ENCODE data around the gene PRLR.

DNA sequence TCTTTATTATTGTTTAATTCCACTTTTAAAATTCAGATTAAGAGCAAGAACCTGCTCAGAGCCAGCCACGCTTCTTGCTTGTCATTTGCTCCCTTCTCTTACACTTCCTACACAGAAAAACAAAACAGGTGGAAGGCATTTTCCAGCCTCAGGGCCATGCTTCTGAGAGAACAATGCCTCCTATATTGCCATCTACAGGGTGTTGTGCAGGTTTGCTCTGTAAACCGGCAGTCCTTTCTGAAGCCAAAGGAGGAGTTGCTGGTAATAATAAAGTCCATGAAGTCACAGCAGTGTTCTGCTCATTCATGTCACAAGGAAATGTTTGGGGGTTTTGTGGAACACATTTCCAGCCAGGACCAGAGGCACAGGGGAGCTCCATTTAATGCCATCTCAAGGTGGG, 16.1 kb upstream of the PRLR start:
- TF ChIP-seq POLR2A (IDR thresholded peaks at IDR 0.05): no peak
- TF ChIP-seq, protein P1, sequence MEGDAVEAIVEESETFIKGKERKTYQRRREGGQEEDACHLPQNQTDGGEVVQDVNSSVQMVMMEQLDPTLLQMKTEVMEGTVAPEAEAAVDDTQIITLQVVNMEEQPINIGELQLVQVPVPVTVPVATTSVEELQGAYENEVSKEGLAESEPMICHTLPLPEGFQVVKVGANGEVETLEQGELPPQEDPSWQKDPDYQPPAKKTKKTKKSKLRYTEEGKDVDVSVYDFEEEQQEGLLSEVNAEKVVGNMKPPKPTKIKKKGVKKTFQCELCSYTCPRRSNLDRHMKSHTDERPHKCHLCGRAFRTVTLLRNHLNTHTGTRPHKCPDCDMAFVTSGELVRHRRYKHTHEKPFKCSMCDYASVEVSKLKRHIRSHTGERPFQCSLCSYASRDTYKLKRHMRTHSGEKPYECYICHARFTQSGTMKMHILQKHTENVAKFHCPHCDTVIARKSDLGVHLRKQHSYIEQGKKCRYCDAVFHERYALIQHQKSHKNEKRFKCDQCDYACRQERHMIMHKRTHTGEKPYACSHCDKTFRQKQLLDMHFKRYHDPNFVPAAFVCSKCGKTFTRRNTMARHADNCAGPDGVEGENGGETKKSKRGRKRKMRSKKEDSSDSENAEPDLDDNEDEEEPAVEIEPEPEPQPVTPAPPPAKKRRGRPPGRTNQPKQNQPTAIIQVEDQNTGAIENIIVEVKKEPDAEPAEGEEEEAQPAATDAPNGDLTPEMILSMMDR (IDR thresholded peaks at IDR 0.05 in 4 of 5, conservative IDR thresholded peaks at IDR 0.05 in 1 of 5): no peak

Measured in gastrocnemius medialis (tissue), 4 donors.